Dendritic cell treated with granulocyte-macrophage colony-stimulating factor and Interleukin-4, amounts not matched to agents 40 ng/mL and 50 ng/mL, for 4 days (primary cell): ENCODE results near the gene ERO1A.

Experiments
- H3K27ac Mint-ChIP-seq: one replicate; pipeline ENCODE4 v1.8.0; 2022; ENCODE audit warnings: mild to moderate bottlenecking, mixed read lengths
- H3K27me3 Mint-ChIP-seq: one replicate; pipeline ENCODE4 v1.8.0; 2022; ENCODE audit warnings: mild to moderate bottlenecking, mixed read lengths
- H3K36me3 Mint-ChIP-seq: one replicate; pipeline ENCODE4 v1.8.0; 2022; ENCODE audit warnings: low read depth, mixed read lengths
- H3K4me1 Mint-ChIP-seq: one replicate; pipeline ENCODE4 v1.8.0; 2022; ENCODE audit warnings: low read depth, mixed read lengths
- H3K4me3 Mint-ChIP-seq: one replicate; pipeline ENCODE4 v1.8.0; 2022; ENCODE audit warnings: mild to moderate bottlenecking, moderate library complexity, mixed read lengths
- H3K9me3 Mint-ChIP-seq: one replicate; pipeline ENCODE4 v1.8.0; 2022; ENCODE audit warnings: mixed read lengths
- intact Hi-C: fragments of 100-400 bp; cut with micrococcal nuclease; formaldehyde crosslinking; loops from one replicate; pipeline ENCODE4 v1.15.0; 2022

ERO1A gene

DNA sequence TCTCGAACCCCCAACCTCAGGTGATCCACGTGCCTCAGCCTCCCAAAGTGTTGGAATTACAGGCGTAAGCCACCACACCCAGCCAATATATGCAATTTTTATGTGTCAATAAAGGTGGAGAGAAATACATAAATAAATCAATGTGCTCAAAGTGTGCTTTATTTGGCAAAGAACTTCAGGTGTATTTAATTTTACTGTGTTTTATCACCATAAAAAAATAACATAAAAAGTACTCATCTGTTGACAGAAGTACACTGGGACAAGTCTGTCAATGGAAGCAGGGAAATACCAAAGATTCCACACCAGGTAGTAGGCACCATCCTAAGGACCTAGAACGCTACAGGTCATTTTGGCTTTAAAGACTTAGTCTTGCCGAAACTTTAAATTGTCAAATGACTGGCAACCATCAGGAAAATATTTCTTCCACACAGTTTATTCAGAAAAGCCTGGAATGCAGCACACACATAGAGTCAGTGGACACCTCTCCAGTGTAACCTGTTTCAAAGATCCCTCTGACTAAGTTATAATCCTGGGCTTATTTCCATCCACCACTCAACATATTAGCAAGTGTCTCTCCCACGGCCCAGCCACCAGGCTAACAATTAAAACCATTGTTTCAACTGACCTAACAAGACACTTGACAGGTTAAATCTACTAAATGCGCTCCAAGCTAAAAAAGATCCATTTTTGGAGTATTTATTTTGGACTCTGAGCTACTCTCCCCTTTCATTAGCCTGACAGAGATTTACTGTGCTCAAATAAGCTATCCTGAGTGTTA, 4.2 kb downstream of the ERO1A start:
- H3K27ac Mint-ChIP-seq: no peak overlapping the region
- no peaks in the 10 kb centered on the region for H3K9me3 Mint-ChIP-seq
- peaks cover 20% of the 10 kb centered on the region for H3K36me3 Mint-ChIP-seq
- peaks cover 64% of the 10 kb centered on the region for H3K4me1 Mint-ChIP-seq
- intact Hi-C loops: loop anchor here (5.0 to 10.0 kb wide), 2 partner anchors 41 to 376 kb away; partner anchors contain the start of genes PTGER2 and STYX
- H3K27me3 Mint-ChIP-seq: no peaks in the 10 kb centered on the region
- no peak overlapping the region for H3K4me3 Mint-ChIP-seq

DNA sequence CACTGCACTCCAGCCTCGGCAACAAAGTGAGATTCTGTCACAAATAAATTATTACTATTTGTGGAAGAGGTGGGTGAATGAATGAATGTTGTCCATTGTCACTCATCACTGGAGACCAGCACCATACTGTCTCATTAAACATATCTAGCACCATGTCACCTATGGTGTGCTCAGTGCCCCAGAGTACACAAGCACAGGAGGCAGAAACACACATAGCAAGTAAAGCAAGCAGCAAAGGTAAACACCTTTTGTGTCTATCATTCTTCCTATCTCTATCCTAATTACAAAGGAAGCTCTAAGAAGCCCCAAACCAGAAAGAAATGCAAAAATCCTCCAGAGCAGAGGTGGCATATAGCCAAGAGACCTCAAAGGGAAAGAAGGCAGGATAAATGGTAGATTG, 9.2 kb downstream of the ERO1A start:
- Mint-ChIP-seq H3K36me3 (peaks cover 9% of the 10 kb centered on the region), H3K4me3 (no peak overlapping the region)

DNA sequence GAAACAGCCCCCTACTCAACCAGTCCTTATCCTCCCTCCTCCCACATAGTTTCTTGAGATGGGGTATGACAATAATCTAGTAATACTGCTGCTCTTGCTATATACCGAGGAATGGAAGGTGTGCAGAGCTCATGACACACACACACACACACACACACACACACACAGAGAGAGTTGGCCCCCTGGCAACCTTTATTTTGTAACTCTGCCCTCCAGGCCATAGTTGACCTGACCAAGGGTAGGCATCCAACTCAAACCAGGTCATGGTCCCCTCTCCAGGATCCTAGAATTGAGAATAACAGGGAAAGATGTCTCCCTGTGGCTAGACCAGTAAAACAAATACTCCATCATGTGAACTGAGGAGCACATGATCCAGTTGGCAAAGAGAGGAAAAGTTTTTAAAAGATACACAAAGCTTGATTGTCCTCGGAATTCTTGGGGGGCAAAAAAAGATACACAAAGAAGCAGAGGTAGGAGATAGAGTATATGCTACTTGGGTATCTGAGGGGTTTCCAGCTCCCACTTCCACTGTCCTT, 11.3 kb downstream of the ERO1A start:
- peaks cover 31% of the 10 kb centered on the region for H3K4me1 Mint-ChIP-seq
- no peaks in the 10 kb centered on the region for H3K27me3 Mint-ChIP-seq
- no peak overlapping the region for H3K27ac Mint-ChIP-seq
- no peaks in the 10 kb centered on the region for H3K9me3 Mint-ChIP-seq
- peaks cover 12% of the 10 kb centered on the region for H3K36me3 Mint-ChIP-seq
- intact Hi-C loops: no loop called here
- H3K4me3 Mint-ChIP-seq: no peak overlapping the region

More for the DNA sequence above, 9.2 kb downstream of the ERO1A start:
- intact Hi-C loops: no loop called here
- Mint-ChIP-seq H3K27me3 (no peaks in the 10 kb centered on the region), H3K4me1 (peaks cover 41% of the 10 kb centered on the region), H3K27ac (no peak overlapping the region), H3K9me3 (no peaks in the 10 kb centered on the region)

DNA sequence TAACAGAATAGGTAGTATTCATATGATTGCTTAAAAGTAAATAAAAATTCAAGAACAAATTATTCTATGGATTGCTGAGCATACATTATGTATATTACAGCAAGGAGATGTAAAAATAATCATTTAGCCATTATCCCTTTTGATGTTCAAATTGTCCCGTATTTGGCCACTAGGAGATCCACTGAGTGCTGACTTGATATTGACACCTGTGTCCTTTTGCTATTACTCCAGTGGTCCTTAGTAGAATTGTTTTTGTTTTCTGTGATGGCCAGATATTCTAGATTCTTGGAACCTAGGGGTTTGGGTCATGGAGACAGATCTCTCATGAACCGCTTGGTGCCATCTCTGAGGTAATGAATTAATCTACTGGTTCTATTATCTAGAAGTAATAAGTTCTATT, 16.8 kb downstream of the ERO1A start:
- H3K4me3 Mint-ChIP-seq: no peak overlapping the region
- no peak overlapping the region for H3K27ac Mint-ChIP-seq
- H3K9me3 Mint-ChIP-seq: no peaks in the 10 kb centered on the region
- H3K27me3 Mint-ChIP-seq: no peaks in the 10 kb centered on the region
- H3K36me3 Mint-ChIP-seq: peaks cover 59% of the 10 kb centered on the region
- no peaks in the 10 kb centered on the region for H3K4me1 Mint-ChIP-seq
- intact Hi-C loops: no loop called here

DNA sequence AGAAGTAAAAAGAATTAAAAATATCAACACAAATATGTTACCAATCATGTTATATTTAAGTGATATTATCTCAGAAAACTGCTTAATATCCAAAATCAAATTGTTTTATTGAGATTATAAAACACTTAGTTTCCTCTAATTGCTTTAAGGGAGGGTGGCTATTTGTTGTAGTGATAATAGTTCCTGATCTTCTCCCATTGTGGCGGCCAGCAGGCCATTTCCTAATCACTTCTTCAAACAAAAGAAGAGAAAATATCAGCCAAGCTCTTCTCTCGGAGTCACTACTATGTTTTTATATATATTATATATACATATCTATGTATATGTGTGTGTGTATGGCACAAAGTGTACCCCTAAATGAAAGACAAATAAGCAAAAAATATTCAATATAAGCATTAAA, 31.5 kb downstream of the ERO1A start:
- H3K4me1 Mint-ChIP-seq: no peaks in the 10 kb centered on the region
- no peak overlapping the region for H3K4me3 Mint-ChIP-seq
- H3K27ac Mint-ChIP-seq: no peak overlapping the region
- intact Hi-C loops: loop anchor here (10.0 kb wide), 1 partner anchor 391 kb away; no protein-coding TSS in a partner anchor
- no peaks in the 10 kb centered on the region for H3K27me3 Mint-ChIP-seq
- H3K9me3 Mint-ChIP-seq: no peaks in the 10 kb centered on the region
- H3K36me3 Mint-ChIP-seq: peaks cover 49% of the 10 kb centered on the region

DNA sequence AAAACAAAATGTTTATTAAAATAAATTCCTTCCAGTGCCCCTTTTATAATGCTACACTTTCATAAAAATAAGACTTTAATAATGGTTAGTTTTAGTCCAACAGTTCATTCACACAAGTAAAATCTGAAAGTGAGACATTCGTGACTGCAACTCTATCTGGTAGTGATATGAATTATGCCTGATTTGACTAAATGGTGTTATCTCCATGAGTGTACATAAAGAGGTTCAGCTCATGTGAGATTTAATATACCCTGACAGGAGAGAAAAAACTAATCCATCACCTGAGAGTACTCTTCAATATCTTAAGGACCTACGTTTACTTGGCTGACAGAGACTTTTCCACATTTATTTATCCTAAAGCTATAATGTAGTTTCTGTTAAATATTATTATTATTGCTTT, 34.0 kb downstream of the ERO1A start:
- Mint-ChIP-seq H3K36me3 (peaks cover 58% of the 10 kb centered on the region), H3K4me3 (no peak overlapping the region), H3K9me3 (no peaks in the 10 kb centered on the region), H3K27me3 (no peaks in the 10 kb centered on the region), H3K4me1 (no peaks in the 10 kb centered on the region), H3K27ac (no peak overlapping the region)
- intact Hi-C loops: loop anchor here (10.0 kb wide), 1 partner anchor 393 kb away; no protein-coding TSS in a partner anchor

DNA sequence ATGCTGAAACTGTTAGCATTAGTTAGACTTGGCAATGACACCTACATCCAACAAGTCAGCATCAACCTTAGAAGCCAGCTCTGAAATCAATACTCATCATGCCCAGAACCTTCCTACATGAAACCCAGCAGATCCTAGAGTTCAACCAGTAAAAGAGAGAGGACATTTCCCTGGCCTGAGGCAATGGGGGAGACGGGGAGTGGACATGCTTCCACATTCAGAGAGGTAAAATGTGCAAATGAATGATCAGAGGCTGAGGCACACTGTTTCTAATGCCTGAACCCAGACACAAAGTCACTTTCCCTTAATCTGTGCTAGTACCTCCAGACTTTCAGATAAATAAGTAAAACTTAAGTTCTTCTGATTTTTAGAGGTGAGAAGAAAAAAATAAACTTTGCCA, 34.5 kb downstream of the ERO1A start:
- H3K27me3 Mint-ChIP-seq: no peaks in the 10 kb centered on the region
- H3K36me3 Mint-ChIP-seq: peaks cover 60% of the 10 kb centered on the region
- intact Hi-C loops: loop anchor here (10.0 kb wide), 1 partner anchor 394 kb away; no protein-coding TSS in a partner anchor
- H3K4me3 Mint-ChIP-seq: no peak overlapping the region
- H3K27ac Mint-ChIP-seq: no peak overlapping the region
- no peaks in the 10 kb centered on the region for H3K9me3 Mint-ChIP-seq
- H3K4me1 Mint-ChIP-seq: no peaks in the 10 kb centered on the region

DNA sequence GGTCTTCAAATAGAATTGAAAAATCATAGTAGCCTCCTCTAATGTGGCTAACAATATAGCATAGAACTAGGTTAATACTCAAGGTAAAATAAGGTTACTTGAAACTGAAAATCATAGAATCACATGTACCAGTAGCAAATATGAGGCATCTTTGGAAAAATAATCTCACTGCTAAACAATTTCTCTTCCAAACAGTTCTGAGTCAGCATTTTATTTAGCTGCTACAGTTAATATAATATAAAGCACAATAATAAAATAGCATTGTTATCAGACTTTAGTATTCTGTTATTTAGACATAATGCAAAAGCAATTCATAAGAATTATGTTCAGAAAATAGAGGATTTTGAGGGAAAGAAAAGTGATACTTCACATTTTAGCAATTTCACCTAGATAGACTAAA, 35.0 kb downstream of the ERO1A start:
- Mint-ChIP-seq H3K4me3 (no peak overlapping the region), H3K27ac (no peak overlapping the region), H3K4me1 (no peaks in the 10 kb centered on the region), H3K9me3 (no peaks in the 10 kb centered on the region), H3K36me3 (peaks cover 61% of the 10 kb centered on the region), H3K27me3 (no peaks in the 10 kb centered on the region)
- intact Hi-C loops: loop anchor here (10.0 kb wide), 1 partner anchor 394 kb away; no protein-coding TSS in a partner anchor

DNA sequence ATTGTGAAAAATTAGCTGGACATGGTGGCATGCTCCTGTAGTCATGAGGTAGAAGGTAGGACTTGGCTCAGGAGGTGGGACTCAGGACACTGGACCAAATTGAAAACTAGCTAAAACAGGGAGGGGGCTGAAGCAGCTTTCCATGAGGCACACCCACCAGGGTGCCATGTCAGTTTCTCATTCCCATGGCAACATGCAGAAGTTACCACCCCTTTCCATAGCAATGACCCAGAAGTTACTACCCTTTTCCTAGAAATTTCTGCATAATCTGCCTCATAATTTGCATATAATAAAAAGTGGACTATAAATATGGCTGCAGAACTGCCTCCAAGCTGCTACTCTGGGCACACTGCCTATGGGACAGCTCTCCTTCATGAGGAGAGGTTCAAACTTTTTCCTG, 38.5 kb downstream of the ERO1A start:
- Mint-ChIP-seq H3K4me1 (no peaks in the 10 kb centered on the region), H3K36me3 (peaks cover 50% of the 10 kb centered on the region), H3K9me3 (no peaks in the 10 kb centered on the region), H3K27ac (no peak overlapping the region), H3K27me3 (no peaks in the 10 kb centered on the region), H3K4me3 (no peak overlapping the region)
- intact Hi-C loops: no loop called here

DNA sequence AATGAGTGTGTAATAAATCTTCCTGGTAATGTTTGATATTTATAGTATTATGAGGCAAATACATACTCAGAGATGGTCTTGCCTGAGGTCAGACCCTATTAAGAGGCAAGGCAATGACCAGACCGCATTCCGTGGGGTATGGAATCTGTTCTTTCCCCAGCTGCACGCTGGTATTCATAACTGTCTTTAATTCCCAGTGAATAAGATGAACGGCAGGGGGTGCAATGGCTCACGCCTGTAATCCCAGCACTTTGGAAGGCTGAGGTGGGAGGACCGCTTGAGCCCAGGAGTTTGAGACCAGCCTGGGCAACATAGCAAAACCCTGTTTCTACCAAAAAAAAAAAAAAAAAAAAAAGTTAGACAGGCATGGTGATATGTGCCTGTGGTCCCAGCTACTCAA, 44.6 kb downstream of the ERO1A start:
- no peaks in the 10 kb centered on the region for H3K27me3 Mint-ChIP-seq
- no peaks in the 10 kb centered on the region for H3K9me3 Mint-ChIP-seq
- no peak overlapping the region for H3K27ac Mint-ChIP-seq
- peaks cover 57% of the 10 kb centered on the region for H3K36me3 Mint-ChIP-seq
- H3K4me3 Mint-ChIP-seq: no peak overlapping the region
- no peaks in the 10 kb centered on the region for H3K4me1 Mint-ChIP-seq
- intact Hi-C loops: no loop called here

DNA sequence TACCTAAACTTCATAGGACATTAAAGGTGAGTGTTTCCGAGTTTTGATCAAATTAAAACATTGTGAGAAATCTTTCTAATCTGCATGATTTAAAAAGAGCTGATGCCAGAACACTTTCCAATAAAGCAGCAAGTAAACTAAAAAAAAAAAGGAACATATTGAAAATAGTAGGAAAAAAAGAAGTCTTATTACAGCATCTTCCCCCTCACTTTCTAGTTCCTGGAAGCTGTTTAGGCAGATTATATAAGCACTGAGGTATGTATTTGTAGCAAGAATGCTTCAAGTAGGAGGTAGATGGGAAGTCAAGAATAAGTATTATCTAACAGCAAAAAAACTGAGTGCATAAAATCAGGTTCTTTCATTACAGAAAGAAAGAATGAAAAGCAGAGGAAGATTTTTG, 45.8 kb downstream of the ERO1A start:
- Mint-ChIP-seq H3K4me1 (no peaks in the 10 kb centered on the region), H3K27me3 (no peaks in the 10 kb centered on the region), H3K9me3 (no peaks in the 10 kb centered on the region), H3K36me3 (peaks cover 59% of the 10 kb centered on the region), H3K27ac (no peak overlapping the region), H3K4me3 (no peak overlapping the region)
- intact Hi-C loops: no loop called here

DNA sequence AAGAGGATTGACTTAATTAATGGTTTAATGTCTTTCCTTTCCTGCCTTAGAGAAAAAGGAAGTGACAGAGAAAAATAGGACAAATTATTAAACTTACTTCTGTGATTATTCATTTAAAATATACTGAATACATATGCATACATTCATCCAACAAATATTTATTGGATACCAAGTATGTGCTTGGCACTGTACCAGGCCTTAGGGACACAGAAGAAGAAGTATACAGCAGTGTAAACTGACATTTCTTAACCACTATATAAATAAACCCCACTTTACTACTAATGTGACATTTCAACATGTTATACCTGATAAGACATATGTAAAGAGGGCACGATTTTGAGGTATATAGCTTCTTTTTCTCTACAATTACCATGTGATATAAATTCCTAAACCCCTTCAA, 53.6 kb downstream of the ERO1A start:
- Mint-ChIP-seq H3K4me3 (no peak overlapping the region), H3K4me1 (peaks cover 9% of the 10 kb centered on the region), H3K9me3 (peaks cover 13% of the 10 kb centered on the region), H3K27ac (no peak overlapping the region), H3K36me3 (peaks cover 60% of the 10 kb centered on the region), H3K27me3 (no peaks in the 10 kb centered on the region)
- intact Hi-C loops: no loop called here

DNA sequence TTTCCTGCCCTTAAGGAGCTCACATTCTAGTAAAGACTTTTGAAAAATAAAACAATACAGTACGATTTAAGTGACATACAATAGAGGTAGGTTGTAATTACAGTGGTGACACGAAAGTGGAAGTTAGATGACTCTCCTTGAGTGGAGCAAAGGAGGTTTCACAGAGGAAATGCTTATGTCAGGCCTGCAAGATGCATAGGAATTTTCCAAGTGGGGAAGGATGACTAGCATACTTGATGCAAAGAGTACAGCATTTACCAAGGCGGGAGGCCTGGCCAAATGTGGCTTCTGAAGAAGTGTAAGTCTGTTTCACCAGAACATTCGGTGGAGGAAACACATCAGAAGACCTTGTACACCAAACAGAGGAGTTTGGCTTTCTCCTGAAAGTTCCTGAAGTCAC, 55.2 kb downstream of the ERO1A start:
- H3K4me3 Mint-ChIP-seq: no peak overlapping the region
- H3K27ac Mint-ChIP-seq: no peak overlapping the region
- H3K27me3 Mint-ChIP-seq: no peaks in the 10 kb centered on the region
- H3K4me1 Mint-ChIP-seq: peaks cover 9% of the 10 kb centered on the region
- peaks cover 44% of the 10 kb centered on the region for H3K36me3 Mint-ChIP-seq
- intact Hi-C loops: no loop called here
- peaks cover 13% of the 10 kb centered on the region for H3K9me3 Mint-ChIP-seq

DNA sequence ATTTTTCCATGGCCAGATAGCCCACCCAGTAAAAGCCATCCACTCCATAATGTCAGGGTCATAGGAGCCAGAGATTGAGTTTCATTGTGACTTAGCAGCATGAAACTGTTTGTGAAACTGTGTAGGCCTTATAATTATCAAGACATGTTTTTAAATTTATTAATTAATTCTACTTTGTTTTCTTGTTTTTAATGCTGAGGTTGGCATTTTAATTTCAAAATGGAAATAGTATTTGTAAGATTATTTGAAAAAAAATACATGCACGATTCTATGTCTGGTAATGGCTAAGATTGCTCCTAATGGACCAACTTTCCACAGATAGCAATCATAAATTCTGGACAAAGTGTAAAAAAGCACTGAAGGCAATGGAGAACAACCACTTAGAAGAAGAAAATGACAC, 75.7 kb downstream of the ERO1A start:
- no peak overlapping the region for H3K4me3 Mint-ChIP-seq
- no peak overlapping the region for H3K27ac Mint-ChIP-seq
- H3K27me3 Mint-ChIP-seq: no peaks in the 10 kb centered on the region
- H3K9me3 Mint-ChIP-seq: no peaks in the 10 kb centered on the region
- H3K4me1 Mint-ChIP-seq: no peaks in the 10 kb centered on the region
- intact Hi-C loops: no loop called here
- no peaks in the 10 kb centered on the region for H3K36me3 Mint-ChIP-seq

DNA sequence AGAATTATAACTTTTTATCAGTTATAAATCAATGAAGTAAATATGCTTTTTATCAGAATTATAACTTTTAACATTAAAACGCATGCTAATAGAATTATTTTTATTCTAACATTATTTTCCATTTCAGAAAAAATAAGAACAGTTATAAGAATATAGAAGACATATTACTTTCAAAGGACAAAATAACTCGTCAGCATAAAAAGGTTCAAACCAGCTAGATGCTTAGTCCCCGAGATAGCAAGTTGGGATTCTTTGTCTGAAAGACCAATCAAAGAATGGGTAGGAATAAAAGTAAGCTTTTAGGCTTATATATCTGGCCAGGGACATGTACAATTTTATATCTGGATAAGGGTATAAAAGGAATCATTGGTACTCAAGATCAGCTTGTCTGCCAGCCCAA, 76.8 kb downstream of the ERO1A start:
- no peaks in the 10 kb centered on the region for H3K27me3 Mint-ChIP-seq
- intact Hi-C loops: no loop called here
- H3K4me3 Mint-ChIP-seq: no peak overlapping the region
- H3K9me3 Mint-ChIP-seq: no peaks in the 10 kb centered on the region
- H3K4me1 Mint-ChIP-seq: no peaks in the 10 kb centered on the region
- H3K27ac Mint-ChIP-seq: no peak overlapping the region
- no peaks in the 10 kb centered on the region for H3K36me3 Mint-ChIP-seq
